GM13976 (cell line): ENCODE results near the gene ABLIM3.

Source experiments
- DNase-seq: peaks from one replicate; pipeline ENCODE4 v3.0.0; 2012; ENCODE audit warnings: low spot score
- CTCF ChIP-seq: IDR thresholded peaks from 2 replicates; pipeline ENCODE4 v1.5.1; 2012; ENCODE audit warnings: borderline replicate concordance, mild to moderate bottlenecking; ENCODE audit not compliant: insufficient read depth; ENCODE audit errors: extremely low read depth, missing control alignments, control extremely low read depth
- in situ Hi-C: fragments of 300-500 bp; cut with MboI; formaldehyde crosslinking; loops from one replicate; pipeline ENCODE4 v1.12.0; 2022; ENCODE audit warnings: low sequenced_read_pairs, mixed read lengths, inconsistent platforms; ENCODE audit not compliant: unreplicated experiment

ABLIM3 gene

GRCh38 chr5:149205625-149206523, 64.6 kb downstream of the ABLIM3 start:
- DNase-seq, result no peak
- in situ Hi-C loops, result no loop called here

GRCh38 chr5:149206524-149207141, 65.3 kb downstream of the ABLIM3 start:
- in situ Hi-C loops, result no loop called here
- DNase-seq, result no peak
- TF ChIP-seq CTCF, result no peak

More at GRCh38 chr5:149205625-149206523, 64.6 kb downstream of the ABLIM3 start:
- TF ChIP-seq CTCF, result no peak

- in situ Hi-C loops, result no loop called here
- DNase-seq, result no peak
- TF ChIP-seq CTCF, result no peak
Measured at GRCh38 chr5:149207831-149208230, 66.5 kb downstream of the ABLIM3 start.

GRCh38 chr5:149210225-149210624, 68.9 kb downstream of the ABLIM3 start:
- in situ Hi-C loops, result no loop called here
- no peak for DNase-seq

GRCh38 chr5:149210968-149211490, 69.7 kb downstream of the ABLIM3 start:
- in situ Hi-C loops, result no loop called here
- TF ChIP-seq CTCF, result no peak
- no peak for DNase-seq

More at GRCh38 chr5:149210225-149210624, 68.9 kb downstream of the ABLIM3 start:
- no peak for TF ChIP-seq CTCF

- DNase-seq, result no peak
- no peak for TF ChIP-seq CTCF
- in situ Hi-C loops, result no loop called here
Measured at GRCh38 chr5:149211566-149211965, 70.3 kb downstream of the ABLIM3 start.
